Hepatocyte (in vitro differentiated cells): Measurements from ENCODE around the gene APRT. TPM values are rescaled to one million over a fixed set of nuclear protein-coding genes. Genes with fewer than 3 reads are reported as not detected.

Experiments used
- DNase-seq: peaks from one replicate; pipeline ENCODE4 v3.0.0-alpha.2; 2016; ENCODE audit warnings: low spot score
- H2AFZ ChIP-seq: fragments of 200-600 bp; sonication (generic); 2 replicates; pipeline ENCODE4 v1.6.0; 2016; ENCODE audit warnings: antibody characterized with exemption, mild to moderate bottlenecking
- H3K27ac ChIP-seq: fragments of 200-600 bp; sonication (generic); 2 replicates; pipeline ENCODE4 v1.5.1; 2016; ENCODE audit warnings: mild to moderate bottlenecking
- H3K27me3 ChIP-seq: fragments of 200-600 bp; sonication (generic); 2 replicates; pipeline ENCODE4 v1.6.1; 2016
- H3K36me3 ChIP-seq: fragments of 200-600 bp; sonication (generic); replicated peaks from 2 replicates; pipeline ENCODE4 v1.5.1; 2016; ENCODE audit warnings: low read depth; ENCODE audit not compliant: insufficient read depth
- H3K4me1 ChIP-seq: fragments of 200-600 bp; sonication (generic); 2 replicates; pipeline ENCODE4 v1.5.1; 2016; ENCODE audit warnings: mild to moderate bottlenecking, moderate library complexity; ENCODE audit not compliant: insufficient read depth
- H3K4me2 ChIP-seq: fragments of 200-600 bp; sonication (generic); 2 replicates; pipeline ENCODE4 v1.6.0; 2016
- H3K4me3 ChIP-seq: fragments of 200-600 bp; sonication (generic); 2 replicates; pipeline ENCODE4 v1.5.1; 2016; ENCODE audit warnings: mild to moderate bottlenecking
- H3K79me2 ChIP-seq: fragments of 200-600 bp; sonication (generic); 2 replicates; pipeline ENCODE4 v1.6.0; 2017; ENCODE audit warnings: mild to moderate bottlenecking
- H3K9me2 ChIP-seq: fragments of 200-600 bp; sonication (generic); replicated peaks from 2 replicates; pipeline ENCODE4 v1.6.0; 2017; ENCODE audit warnings: mild to moderate bottlenecking; ENCODE audit not compliant: insufficient read depth
- H3K9me3 ChIP-seq: fragments of 200-600 bp; sonication (generic); 2 replicates; pipeline ENCODE4 v1.5.1; 2016; ENCODE audit warnings: low read depth, mild to moderate bottlenecking
- H4K20me1 ChIP-seq: fragments of 200-600 bp; sonication (generic); 2 replicates; pipeline ENCODE4 v1.6.0; 2016; ENCODE audit warnings: mild to moderate bottlenecking; ENCODE audit not compliant: insufficient read depth, poor library complexity, severe bottlenecking
- EZH2 ChIP-seq: fragments of 200-600 bp; sonication (generic); IDR thresholded peaks from 2 replicates; pipeline ENCODE4 v1.6.1; 2016; ENCODE audit warnings: antibody characterized with exemption, mild to moderate bottlenecking, borderline replicate concordance
- EZH2phosphoT487 ChIP-seq: fragments of 200-600 bp; sonication (generic); IDR thresholded peaks from one replicate; pipeline ENCODE4 v1.6.1; 2018; ENCODE audit warnings: antibody characterized with exemption, mild to moderate bottlenecking, low read depth, moderate library complexity; ENCODE audit not compliant: unreplicated experiment, severe bottlenecking
- WGBS: methylation state at CpG from one replicate; pipeline ENCODE4 v1.1.6; 2016; ENCODE audit warnings: low lambda C conversion rate; ENCODE audit errors: missing lambda C conversion rate; 5-methylcytosine and 5-hydroxymethylcytosine counted together
- polyA plus RNA-seq: library from polyadenylated mRNA; unstranded; fragments of >200 nt; fragmentation: Nextera tagmentation; extraction: Ambion mirVana; gene quantifications from 2 replicates; pipeline ENCODE4 v1.2.1, GENCODE V29; 2016
- total RNA-seq: library from RNA; depleted of rRNA; stranded (reverse); fragments of >200 nt; gene quantifications from 2 replicates; pipeline ENCODE4 v1.2.3, GENCODE V29; 2014
- TF ChIP-seq, protein P1 (sequence below): fragments of 200-600 bp; sonication (generic); IDR thresholded peaks from 2 replicates; pipeline ENCODE4 v1.5.1; 2016; ENCODE audit warnings: antibody characterized with exemption, mild to moderate bottlenecking; ENCODE audit not compliant: poor library complexity

APRT gene
- total and polyA plus RNA-seq, 2 experiments from 2014 or later = 101 to 237 TPM

DNA sequence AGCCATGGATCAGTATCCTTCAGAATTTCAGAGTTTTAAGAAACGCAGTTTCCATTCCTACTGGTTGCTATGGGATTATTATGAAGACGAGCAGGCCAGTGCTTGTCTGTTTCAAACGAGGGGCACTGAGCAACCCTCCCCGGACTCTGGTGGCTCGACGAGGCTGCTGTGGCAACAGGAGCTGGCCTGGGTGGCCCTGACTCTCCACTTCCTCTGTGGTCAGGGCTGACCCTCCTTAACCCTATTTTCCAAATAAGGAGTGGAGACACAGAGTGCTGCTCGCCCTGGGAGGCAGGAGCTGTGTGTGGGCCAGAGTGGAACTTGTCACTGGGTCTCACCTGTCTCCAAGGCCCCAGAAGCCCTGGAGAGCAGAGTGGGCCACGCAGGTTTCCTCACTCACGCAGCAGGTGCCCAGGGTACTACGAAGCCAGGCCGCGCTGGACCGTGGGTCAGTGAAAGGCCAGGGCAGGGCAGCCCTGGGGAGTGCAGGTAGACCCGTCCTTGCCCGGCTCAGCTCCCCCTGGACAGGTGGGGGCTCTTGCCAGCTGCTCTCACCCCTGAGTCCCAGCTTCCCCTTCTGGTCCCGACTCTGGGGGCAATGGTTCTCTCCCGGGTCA, 41.7 kb upstream of the APRT start:
- Histone ChIP-seq H3K4me2 (no peak overlapping the region), H2AFZ (no peak overlapping the region), H3K79me2 (peaks cover 20% of the 10 kb centered on the region), H3K27me3 (no peaks in the 10 kb centered on the region), H3K27ac (no peak overlapping the region), H3K36me3 (no peaks in the 10 kb centered on the region), H3K4me3 (no peak overlapping the region), H3K9me2 (no peaks in the 10 kb centered on the region), H3K4me1 (peaks cover 10% of the 10 kb centered on the region), H4K20me1 (peaks cover 3% of the 10 kb centered on the region), H3K9me3 (no peaks in the 10 kb centered on the region)
- no peak for TF ChIP-seq EZH2
- no peak for TF ChIP-seq EZH2phosphoT487
- TF ChIP-seq, protein P1, sequence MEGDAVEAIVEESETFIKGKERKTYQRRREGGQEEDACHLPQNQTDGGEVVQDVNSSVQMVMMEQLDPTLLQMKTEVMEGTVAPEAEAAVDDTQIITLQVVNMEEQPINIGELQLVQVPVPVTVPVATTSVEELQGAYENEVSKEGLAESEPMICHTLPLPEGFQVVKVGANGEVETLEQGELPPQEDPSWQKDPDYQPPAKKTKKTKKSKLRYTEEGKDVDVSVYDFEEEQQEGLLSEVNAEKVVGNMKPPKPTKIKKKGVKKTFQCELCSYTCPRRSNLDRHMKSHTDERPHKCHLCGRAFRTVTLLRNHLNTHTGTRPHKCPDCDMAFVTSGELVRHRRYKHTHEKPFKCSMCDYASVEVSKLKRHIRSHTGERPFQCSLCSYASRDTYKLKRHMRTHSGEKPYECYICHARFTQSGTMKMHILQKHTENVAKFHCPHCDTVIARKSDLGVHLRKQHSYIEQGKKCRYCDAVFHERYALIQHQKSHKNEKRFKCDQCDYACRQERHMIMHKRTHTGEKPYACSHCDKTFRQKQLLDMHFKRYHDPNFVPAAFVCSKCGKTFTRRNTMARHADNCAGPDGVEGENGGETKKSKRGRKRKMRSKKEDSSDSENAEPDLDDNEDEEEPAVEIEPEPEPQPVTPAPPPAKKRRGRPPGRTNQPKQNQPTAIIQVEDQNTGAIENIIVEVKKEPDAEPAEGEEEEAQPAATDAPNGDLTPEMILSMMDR = no peak
- DNase-seq = no peak
- WGBS = 93% methylated on average over 17 of the region's 17 CpGs

DNA sequence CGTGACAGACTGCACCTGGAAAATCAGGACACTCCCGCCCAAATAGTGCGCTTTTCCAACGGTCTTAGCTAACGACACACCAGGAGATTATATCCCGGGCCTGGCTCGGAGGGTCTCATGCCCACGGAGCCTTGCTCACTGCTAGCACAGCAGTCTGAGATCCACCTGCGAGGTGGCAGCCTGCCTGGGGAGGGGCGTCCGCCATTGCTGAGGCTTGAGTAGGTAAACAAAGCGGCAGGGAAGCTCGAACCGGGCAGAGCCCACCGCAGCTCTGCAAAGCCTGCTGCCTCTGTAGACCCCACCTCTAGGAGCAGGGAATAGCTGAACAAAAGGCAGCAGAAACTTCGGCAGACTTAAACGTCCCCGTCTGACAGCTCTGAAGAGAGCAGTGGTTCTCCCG, 39.9 kb upstream of the APRT start:
- no peak for DNase-seq
- 93% methylated on average over 19 of the region's 19 CpGs for WGBS

DNA sequence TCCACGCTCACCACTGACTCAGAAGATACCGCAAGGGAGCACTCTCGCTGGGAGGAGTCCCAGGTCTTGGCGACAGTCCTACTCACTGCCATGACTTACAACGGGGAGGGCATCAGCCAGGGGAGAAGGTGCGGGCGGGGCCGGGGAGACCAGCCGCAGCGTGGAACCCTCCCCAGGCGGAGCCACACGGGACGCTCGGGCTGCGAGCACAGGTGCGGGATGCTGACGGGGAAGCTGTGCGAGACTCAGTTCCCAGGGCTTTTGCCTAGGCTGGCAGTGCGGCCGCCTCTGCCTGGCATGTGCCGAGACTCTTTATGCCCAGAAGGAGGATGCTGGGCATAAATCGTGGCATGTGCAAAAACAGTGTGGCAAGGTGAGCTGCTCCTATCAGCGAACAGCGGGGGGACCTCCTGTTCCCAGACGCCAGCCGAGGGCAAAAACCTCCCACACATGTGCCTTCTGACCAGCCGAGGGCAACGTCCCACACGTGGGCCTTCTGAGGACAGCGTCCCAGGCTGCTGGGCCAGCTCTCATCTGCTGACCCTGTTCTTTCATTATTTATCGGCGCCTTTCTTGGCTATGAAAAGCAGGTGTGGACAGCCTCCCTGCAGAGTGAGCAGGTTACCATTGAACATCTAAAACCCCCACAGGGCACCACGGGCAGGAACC, 38.9 kb upstream of the APRT start:
- no peaks in the 10 kb centered on the region for H3K27me3 ChIP-seq
- H3K79me2 ChIP-seq = peaks cover 4% of the 10 kb centered on the region
- WGBS = 97% methylated on average over 33 of the region's 33 CpGs
- TF ChIP-seq EZH2 (no peak), EZH2phosphoT487 (no peak)
- TF ChIP-seq, protein P1 = no peak
- no peak overlapping the region for H2AFZ ChIP-seq
- H3K4me2 ChIP-seq = no peak overlapping the region
- no peak for DNase-seq
- H3K4me1 ChIP-seq = peaks cover 2% of the 10 kb centered on the region
- no peak overlapping the region for H3K4me3 ChIP-seq
- H3K9me2 ChIP-seq = no peaks in the 10 kb centered on the region
- no peaks in the 10 kb centered on the region for H3K36me3 ChIP-seq
- peaks cover 1% of the 10 kb centered on the region for H4K20me1 ChIP-seq
- no peaks in the 10 kb centered on the region for H3K9me3 ChIP-seq
- no peak overlapping the region for H3K27ac ChIP-seq

More for the DNA sequence above, 39.9 kb upstream of the APRT start:
- H3K4me1 ChIP-seq = peaks cover 5% of the 10 kb centered on the region
- peaks cover 11% of the 10 kb centered on the region for H3K79me2 ChIP-seq
- no peaks in the 10 kb centered on the region for H3K9me2 ChIP-seq
- no peaks in the 10 kb centered on the region for H3K36me3 ChIP-seq
- H3K4me3 ChIP-seq = no peak overlapping the region
- H3K27ac ChIP-seq = no peak overlapping the region
- H2AFZ ChIP-seq = no peak overlapping the region
- H3K4me2 ChIP-seq = no peak overlapping the region
- H4K20me1 ChIP-seq = peaks cover 3% of the 10 kb centered on the region
- no peak for TF ChIP-seq EZH2
- no peak for TF ChIP-seq EZH2phosphoT487
- TF ChIP-seq, protein P1 = no peak
- no peaks in the 10 kb centered on the region for H3K9me3 ChIP-seq
- no peaks in the 10 kb centered on the region for H3K27me3 ChIP-seq
